BJ (cell line): ENCODE measurements around the gene SCN1B. TPM values are rescaled to one million over a fixed set of nuclear protein-coding genes. Genes with fewer than 3 reads are reported as not detected.

ENCODE experiments used
- CTCF ChIA-PET: fragments of 350-600 bp; formaldehyde crosslinking; extraction: SDS; loops from one replicate; lab custom pipeline; 2021; ENCODE audit warnings: antibody characterized with exemption, inconsistent platforms; lab: Yijun Ruan, JAX
- POLR2A ChIA-PET: fragments of 300-600 bp; sonication (Branson Sonifier 250); formaldehyde crosslinking; extraction: SDS; loops from one replicate; lab custom pipeline; 2021; ENCODE audit warnings: antibody characterized with exemption; lab: Charles Lee
- DNase-seq: peaks from one replicate; pipeline ENCODE4 v3.0.0-alpha.2; 2011; ENCODE audit warnings: low read depth
- H3K27me3 ChIP-seq: 2 replicates; pipeline ENCODE4 v1.6.0; 2011; ENCODE audit warnings: low read length; ENCODE audit not compliant: control insufficient read depth, insufficient read depth
- H3K36me3 ChIP-seq: 2 replicates; pipeline ENCODE4 v1.5.1; 2011; ENCODE audit warnings: low read length; ENCODE audit not compliant: control insufficient read depth, insufficient read depth
- H3K4me3 ChIP-seq: 2 replicates; pipeline ENCODE4 v1.5.1; 2011; ENCODE audit warnings: low read depth, mild to moderate bottlenecking, control low read depth, low read length
- CTCF ChIP-seq: IDR thresholded peaks from 2 replicates; pipeline ENCODE4 v1.5.1; 2011; ENCODE audit warnings: low read depth, mild to moderate bottlenecking, control low read depth, inconsistent platforms, low read length, moderate library complexity; ENCODE audit not compliant: insufficient read depth
- polyA plus RNA-seq: library from polyadenylated mRNA; depleted of rRNA; stranded (reverse); fragments of >200 nt; gene quantifications from 2 replicates; pipeline ENCODE4 v1.2.3, GENCODE V29; 2011

The SCN1B gene
- polyA plus RNA-seq, 1 experiment: 9.5 TPM

- H3K36me3 ChIP-seq: no peaks in the 10 kb centered on the region
- no peak for TF ChIP-seq CTCF
- H3K27me3 ChIP-seq: peaks cover 2% of the 10 kb centered on the region; the same call in 1 of the 2 replicates
- CTCF ChIA-PET: interaction anchor here (0.5 kb wide), 1 partner anchor 10 kb away, joined by 3 read pairs; no protein-coding TSS in a partner anchor
- no peak overlapping the region for H3K4me3 ChIP-seq
- POLR2A ChIA-PET: no interaction called here
- DNase-seq: no peak
Measured at GRCh38 chr19:35040826-35041547, 10.7 kb downstream of the SCN1B start.

GRCh38 chr19:35041548-35042055 lies 11.3 kb downstream of the SCN1B start, which contains the start of gene HPN:
TSS of gene HPN (plus strand) at chr19:35041721. CDS start at chr19:35042507, 786 bp downstream.
- CTCF ChIA-PET: no interaction called here
- TF ChIP-seq CTCF: no peak
- Histone ChIP-seq H3K4me3 (no peak within 1 kb of the TSS), H3K36me3 (no peaks in the 10 kb centered on the region), H3K27me3 (peaks cover 2% of the 10 kb centered on the region; the same call in 1 of the 2 replicates)
- POLR2A ChIA-PET: no interaction called here
- DNase-seq: no peak

- POLR2A ChIA-PET: no interaction called here
- CTCF ChIA-PET: interaction anchor here (2.5 to 5.5 kb wide), 3 partner anchors 13 to 93 kb away, joined by 22 to 36 read pairs (median 31); partner anchors contain the start of gene LGI4
- Histone ChIP-seq H3K4me3 (no peak overlapping the region), H3K36me3 (no peaks in the 10 kb centered on the region), H3K27me3 (peaks cover 2% of the 10 kb centered on the region; the same call in 1 of the 2 replicates)
- TF ChIP-seq CTCF: no peak
- DNase-seq: no peak
Measured at GRCh38 chr19:35042056-35042730, 11.9 kb downstream of the SCN1B start.

GRCh38 chr19:35042954-35043604 lies 12.8 kb downstream of the SCN1B start:
- no peak for DNase-seq
- Histone ChIP-seq H3K4me3 (no peak overlapping the region), H3K36me3 (no peaks in the 10 kb centered on the region), H3K27me3 (peaks cover 2% of the 10 kb centered on the region; the same call in 1 of the 2 replicates)
- ChIA-PET POLR2A (no interaction called here), CTCF (interaction anchor here (0.7 to 5.5 kb wide), 19 partner anchors 10 to 118 kb away, joined by 3 to 36 read pairs (median 12); partner anchors contain the start of genes GRAMD1A and LGI4)
- no peak for TF ChIP-seq CTCF
